Neural progenitor cell (in vitro differentiated cells): ENCODE measurements around the gene FOXA1.

Experiments used
- EZH2 ChIP-seq: fragments of 200-600 bp; sonication (generic); IDR thresholded peaks from 2 replicates; pipeline ENCODE4 v1.6.1; 2017; ENCODE audit warnings: antibody characterized with exemption, mild to moderate bottlenecking, moderate library complexity
- TF ChIP-seq, protein P1 (sequence below): fragments of 200-600 bp; sonication (generic); IDR thresholded peaks from 2 replicates; pipeline ENCODE4 v1.5.1; 2017; ENCODE audit warnings: antibody characterized with exemption, mild to moderate bottlenecking

DNA sequence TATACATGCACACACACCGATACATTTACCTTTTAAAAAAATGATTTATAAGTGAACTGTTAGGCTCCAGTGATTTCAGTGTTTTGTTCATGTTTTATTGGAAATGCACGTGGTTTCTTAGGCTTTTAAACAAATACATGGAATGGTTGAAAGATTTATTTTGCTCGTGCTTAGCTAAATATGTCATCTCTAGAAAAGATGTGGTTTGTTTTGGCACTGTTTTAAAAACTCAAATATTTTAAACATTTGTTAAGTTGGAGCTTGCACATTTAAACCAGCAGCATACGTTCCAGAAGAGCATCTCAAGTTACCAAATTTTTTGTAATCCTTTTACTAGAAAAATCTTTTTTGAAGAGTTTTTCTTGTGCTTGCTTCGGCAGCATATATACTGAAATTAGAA, 44.5 kb downstream of the FOXA1 start:
- TF ChIP-seq, protein P1, sequence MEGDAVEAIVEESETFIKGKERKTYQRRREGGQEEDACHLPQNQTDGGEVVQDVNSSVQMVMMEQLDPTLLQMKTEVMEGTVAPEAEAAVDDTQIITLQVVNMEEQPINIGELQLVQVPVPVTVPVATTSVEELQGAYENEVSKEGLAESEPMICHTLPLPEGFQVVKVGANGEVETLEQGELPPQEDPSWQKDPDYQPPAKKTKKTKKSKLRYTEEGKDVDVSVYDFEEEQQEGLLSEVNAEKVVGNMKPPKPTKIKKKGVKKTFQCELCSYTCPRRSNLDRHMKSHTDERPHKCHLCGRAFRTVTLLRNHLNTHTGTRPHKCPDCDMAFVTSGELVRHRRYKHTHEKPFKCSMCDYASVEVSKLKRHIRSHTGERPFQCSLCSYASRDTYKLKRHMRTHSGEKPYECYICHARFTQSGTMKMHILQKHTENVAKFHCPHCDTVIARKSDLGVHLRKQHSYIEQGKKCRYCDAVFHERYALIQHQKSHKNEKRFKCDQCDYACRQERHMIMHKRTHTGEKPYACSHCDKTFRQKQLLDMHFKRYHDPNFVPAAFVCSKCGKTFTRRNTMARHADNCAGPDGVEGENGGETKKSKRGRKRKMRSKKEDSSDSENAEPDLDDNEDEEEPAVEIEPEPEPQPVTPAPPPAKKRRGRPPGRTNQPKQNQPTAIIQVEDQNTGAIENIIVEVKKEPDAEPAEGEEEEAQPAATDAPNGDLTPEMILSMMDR: no peak
- TF ChIP-seq EZH2: no peak
